GOT3 (cell line): ENCODE data around the gene KCNJ18.
"Not testable (repeated sequence)": the region's sequence is repeated elsewhere in the genome, so short reads cannot be mapped to it uniquely, and the experiment has no call there.

Experiments used
- DNase-seq: peaks from one replicate; lab custom pipeline; 2025; ENCODE audit warnings: mixed read lengths; lab: John Stamatoyannopoulos, UW

The KCNJ18 gene

GRCh38 chr17:21685061-21685795, 7.1 kb upstream of the KCNJ18 start:
- not testable (repeated sequence) for DNase-seq

DNA sequence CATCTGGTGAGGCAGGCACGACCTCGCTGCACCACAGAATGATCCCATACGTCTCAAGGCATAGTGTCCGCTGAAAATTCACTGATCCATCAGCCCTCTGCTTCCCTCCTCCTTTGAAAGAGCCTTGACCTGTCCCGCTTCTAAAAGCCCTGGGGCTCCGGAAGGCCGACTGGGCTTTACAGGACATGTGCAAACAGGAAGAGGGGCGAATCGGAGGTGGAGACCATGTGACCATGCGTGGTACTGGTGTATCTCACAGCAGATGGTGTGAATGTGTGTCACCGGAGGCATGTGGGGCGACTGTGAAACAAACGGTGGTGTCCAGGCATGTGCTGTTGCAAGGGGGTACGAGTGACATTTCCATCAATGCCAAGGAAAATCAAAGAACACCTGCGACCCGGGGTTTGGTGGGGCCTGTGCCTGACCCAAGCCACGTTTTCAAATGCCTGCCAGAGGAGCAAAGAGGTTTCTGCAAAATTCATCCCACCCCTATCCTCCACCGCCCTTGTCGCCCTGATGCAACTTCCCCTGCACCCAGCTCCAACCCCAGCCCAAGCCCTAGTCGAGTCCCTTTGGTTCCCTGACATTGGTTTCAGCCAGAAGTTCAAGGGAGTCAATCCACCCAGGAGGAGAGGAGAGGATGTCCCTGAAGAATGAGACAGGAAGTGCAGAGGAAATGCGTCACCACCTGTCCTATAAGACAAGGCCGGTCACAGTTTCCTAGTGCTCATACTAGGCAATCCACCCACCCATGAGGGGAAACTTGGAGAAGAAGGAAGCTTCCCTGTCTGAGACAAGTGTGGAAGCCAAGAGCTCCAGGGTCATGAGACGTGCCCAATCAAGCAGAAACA, 5.9 kb upstream of the KCNJ18 start:
- no peak for DNase-seq

- DNase-seq: no peak
Measured at GRCh38 chr17:21687136-21687953, 5.0 kb upstream of the KCNJ18 start.

- no peak for DNase-seq
Measured at GRCh38 chr17:21688293-21688949, 3.9 kb upstream of the KCNJ18 start.

DNA sequence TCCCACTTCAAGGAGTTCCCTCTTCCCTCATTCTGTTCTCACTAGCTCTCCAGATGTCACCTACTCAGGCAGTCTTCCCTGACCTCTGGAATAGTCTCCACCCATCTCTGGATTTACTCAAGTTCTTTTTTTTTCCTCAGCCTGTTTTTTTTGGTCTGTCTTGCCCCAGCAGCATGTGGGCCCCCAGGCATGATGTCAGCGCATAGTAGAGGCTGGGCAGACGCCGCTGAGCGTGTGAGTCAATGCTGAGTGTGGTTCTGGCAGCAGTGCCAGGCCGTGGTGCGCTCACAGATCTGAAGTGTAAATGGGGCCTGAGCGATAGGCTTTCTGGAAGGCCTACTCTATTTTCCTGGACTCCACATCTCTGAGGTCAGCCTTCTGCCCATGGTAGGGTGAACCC, 2.7 kb upstream of the KCNJ18 start:
- peak; percentile 77 for DNase-seq

DNA sequence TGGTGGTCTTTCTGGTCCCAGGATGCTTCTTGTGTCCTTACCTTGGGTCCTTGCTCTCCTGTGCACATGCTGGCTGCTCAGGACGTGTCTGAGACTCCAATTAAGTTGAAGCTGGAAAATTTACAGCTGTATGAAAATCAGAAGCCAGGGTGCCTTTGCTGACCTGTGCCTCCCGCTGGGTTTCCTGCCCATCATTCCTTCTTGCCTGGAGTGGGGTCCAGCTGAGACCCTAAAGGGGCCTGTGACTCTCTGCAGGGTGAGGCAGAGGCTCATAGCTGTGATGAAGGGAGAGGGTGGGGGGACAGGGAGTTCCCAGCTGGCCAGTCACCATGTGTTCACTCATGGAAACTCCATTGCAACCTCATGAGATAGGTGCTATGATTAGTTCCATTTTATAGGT, 1.5 kb upstream of the KCNJ18 start:
- not testable (repeated sequence) for DNase-seq

GRCh38 chr17:21691481-21691880, 842 bp upstream of the KCNJ18 start:
- DNase-seq: not testable (repeated sequence)

GRCh38 chr17:21692704-21693065, 362 bp downstream of the KCNJ18 start:
- DNase-seq: not testable (repeated sequence)

DNA sequence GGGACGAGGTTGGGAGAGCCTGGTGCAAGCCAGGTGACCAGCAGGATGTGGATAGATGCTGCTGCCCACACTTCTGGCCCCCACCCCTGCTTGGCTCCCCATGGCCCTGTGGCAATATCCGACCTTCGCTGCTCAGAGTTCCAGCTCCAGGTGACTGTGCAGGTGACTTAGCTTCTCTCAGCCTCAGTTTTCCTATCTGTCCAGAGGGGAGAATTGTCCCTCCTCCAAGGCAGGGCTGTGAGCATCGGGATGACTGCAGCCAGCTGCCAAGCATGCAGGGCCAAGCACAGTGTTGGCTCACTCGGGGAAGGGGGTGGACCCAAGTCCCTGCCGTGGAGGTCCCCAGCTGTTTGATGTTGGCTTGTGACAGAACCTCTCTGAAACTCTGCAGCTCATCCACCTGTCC, 1.1 kb downstream of the KCNJ18 start:
- not testable (repeated sequence) for DNase-seq

DNA sequence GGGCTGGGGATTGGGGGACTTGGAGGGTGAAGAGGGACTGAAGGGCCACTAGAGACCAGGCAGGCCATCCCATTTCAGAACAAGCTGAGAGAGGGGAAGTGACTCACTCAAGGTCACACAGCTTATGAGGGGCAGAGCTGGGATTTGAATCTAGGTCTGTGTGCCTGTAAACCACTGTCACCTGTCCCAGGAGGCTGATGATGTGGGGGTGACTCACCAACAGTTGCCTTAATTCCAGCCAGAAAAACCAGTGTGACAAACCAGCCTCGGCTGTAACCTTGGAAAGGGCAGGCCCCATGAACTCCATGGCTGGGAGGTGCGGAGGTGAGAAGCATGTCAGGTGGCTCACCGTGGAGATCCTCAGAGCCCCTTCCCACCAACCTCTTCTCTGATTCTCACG, 1.6 kb downstream of the KCNJ18 start:
- not testable (repeated sequence) for DNase-seq

GRCh38 chr17:21696227-21696626, 3.9 kb downstream of the KCNJ18 start:
- not testable (repeated sequence) for DNase-seq

DNA sequence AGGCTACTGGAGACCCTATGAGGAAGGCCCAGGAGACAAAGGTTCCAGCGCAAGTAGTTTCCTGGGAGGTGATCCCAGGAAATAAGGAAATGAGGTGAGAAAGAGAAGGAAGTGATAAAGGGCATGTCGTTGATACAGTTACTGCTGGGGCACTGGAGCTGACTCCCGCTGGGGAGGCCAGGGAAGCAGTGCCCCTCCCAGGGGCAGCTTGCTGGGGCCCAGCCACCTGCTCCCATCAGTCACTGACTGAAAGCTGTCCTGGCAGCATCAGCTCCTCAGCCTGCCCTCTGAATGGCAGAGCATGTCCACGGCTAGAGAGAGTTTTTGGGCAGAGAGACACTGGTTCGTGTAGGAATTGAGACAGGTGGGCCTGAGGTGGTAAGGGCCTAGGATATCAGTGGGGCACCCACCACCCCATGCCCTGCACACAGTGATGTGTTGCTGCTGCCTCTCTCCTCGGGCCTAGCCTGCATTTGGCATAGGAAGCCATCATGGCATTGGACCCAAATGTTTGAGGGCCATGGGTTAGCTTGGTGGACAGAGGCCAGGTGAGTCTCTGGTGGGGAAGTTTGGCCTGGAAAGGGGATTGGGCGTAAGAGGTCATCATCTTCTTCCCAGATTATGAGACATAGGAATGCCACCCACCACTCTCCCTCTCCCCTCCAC, 4.7 kb downstream of the KCNJ18 start:
- DNase-seq: not testable (repeated sequence)

DNA sequence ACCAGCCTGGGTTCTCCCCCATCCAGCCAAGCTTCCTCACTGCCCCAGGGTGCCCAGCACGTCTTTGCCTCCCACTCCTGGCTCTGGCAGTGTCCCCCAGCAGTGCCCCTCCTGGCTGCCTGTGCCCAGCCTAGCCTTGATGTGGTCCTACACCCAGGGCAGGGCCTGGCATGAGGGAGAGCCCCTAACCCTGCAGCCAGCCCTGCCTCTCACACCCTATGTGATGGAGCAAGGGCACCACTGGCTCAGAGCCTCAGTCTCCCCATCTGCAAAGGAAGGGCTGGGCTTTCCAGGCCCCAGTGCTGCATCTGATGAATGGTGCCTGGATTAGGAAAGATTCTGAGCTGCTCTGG, 5.2 kb downstream of the KCNJ18 start:
- DNase-seq: not testable (repeated sequence)

GRCh38 chr17:21698437-21699075, 6.2 kb downstream of the KCNJ18 start:
- DNase-seq: not testable (repeated sequence)

GRCh38 chr17:21699124-21699523, 6.8 kb downstream of the KCNJ18 start:
- not testable (repeated sequence) for DNase-seq

DNA sequence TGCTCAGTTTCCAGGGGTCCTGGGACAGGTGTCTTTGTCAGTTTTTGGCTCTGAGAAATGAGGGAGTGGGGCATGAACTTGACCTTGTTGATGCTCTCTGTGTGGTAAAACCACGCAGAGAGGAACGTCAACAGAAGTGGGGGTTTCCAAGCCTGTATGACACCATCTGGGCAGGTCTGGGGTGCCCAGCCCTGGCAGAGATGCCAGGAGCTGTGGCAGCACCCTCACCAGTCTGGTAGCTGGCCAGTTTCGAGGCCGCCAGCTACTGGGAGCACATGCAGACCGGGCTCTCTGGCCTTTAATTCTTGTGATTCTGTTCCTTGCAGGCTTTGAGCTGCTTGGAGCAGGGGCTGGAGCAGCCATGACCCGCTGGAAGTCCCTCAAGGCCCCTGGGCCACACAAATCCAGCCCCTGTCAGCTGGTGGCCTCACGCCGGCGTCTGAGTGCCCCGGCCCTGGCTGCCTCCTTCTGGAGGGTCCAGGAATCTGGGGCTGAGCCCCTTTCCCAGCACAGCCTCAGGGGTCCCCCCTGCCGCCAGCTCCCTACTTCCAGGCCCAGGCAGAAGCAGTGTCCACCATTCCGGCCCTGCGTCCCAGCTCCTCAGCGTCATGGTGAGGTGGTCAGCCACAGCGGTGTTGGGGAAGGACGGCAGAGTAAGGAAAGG, 7.4 kb downstream of the KCNJ18 start:
- DNase-seq: not testable (repeated sequence)

DNA sequence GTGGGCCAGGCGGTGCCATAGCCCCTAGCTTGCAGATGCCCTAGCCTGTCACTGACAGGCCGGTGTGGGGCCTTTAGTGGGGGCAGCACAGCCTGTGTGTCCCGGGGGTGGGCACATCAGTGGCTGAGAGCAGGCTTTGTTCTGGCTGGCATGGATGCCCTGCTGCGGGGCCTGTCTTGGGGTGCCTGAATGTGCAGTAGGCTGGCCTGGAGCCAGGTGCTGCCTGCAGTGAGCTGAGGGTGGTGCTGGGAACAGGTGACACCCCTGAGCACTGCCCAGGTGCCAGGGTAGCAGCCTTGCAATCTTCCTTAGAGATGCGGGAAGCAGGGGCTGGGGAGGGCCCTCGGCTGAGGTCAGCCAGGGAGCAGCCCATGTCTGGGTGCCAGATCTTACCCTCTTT, 8.8 kb downstream of the KCNJ18 start:
- not testable (repeated sequence) for DNase-seq

DNA sequence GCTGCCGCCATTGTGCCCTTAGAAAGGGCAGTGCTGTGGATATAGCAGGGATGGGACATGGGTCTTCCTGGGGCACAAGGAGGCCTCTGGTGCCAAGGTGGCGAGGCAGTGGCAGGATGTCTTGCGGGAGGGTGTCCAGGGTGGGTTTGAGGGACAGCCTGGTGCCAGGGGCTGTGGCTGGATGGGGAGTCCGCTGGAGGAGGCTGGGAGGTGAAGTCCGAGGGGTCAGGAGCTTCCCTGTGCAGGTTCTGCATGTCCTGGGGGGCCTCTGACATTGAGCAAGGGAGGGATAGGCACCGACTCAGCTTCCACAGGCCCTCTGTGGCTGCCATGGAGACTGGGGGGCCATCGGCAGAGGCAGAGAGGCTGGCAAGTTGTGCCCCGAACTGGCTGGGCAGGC, 9.7 kb downstream of the KCNJ18 start:
- not testable (repeated sequence) for DNase-seq

- not testable (repeated sequence) for DNase-seq
Measured at GRCh38 chr17:21702521-21702920, 10.2 kb downstream of the KCNJ18 start.
